WTC11 (cell line): ENCODE results near the gene GFPT2.

Experiments used
- CDX4 ChIP-seq: fragments of 250-450 bp; sonication (Bioruptor Pico); IDR thresholded peaks from 2 replicates; pipeline ENCODE4 v1.9.0; 2021; ENCODE audit warnings: moderate library complexity, mild to moderate bottlenecking, inconsistent platforms, borderline replicate concordance
- CREB1 ChIP-seq: sonication (generic); formaldehyde crosslinking; IDR thresholded peaks from 2 replicates; pipeline ENCODE4 v1.8.0; 2023; ENCODE audit warnings: mild to moderate bottlenecking, missing genetic modification reagents
- FOXP1 ChIP-seq: sonication (generic); formaldehyde crosslinking; IDR thresholded peaks from 2 replicates; pipeline ENCODE4 v1.8.0; 2022; ENCODE audit warnings: missing genetic modification reagents, mild to moderate bottlenecking, moderate library complexity, borderline replicate concordance
- GABPB1 ChIP-seq: sonication (generic); formaldehyde crosslinking; IDR thresholded peaks from 2 replicates; pipeline ENCODE4 v1.8.1; 2023; ENCODE audit warnings: mild to moderate bottlenecking, missing genetic modification reagents
- MXD4 ChIP-seq: fragments of 250-450 bp; sonication (Bioruptor Pico); IDR thresholded peaks from 2 replicates; pipeline ENCODE4 v1.8.0; 2021; ENCODE audit warnings: mild to moderate bottlenecking, moderate library complexity, borderline replicate concordance
- NR2C2 ChIP-seq: sonication (generic); formaldehyde crosslinking; IDR thresholded peaks from 2 replicates; pipeline ENCODE4 v1.8.0; 2022; ENCODE audit warnings: mild to moderate bottlenecking, missing genetic modification reagents
- RORB ChIP-seq: fragments of 250-450 bp; sonication (Bioruptor Pico); IDR thresholded peaks from 2 replicates; pipeline ENCODE4 v1.9.0; 2021; ENCODE audit warnings: mild to moderate bottlenecking
- USF2 ChIP-seq: sonication (generic); formaldehyde crosslinking; IDR thresholded peaks from 2 replicates; pipeline ENCODE4 v1.8.1; 2023; ENCODE audit warnings: mild to moderate bottlenecking, missing genetic modification reagents, moderate library complexity
- TF ChIP-seq, protein P1 (sequence below): sonication (generic); formaldehyde crosslinking; IDR thresholded peaks from 2 replicates; pipeline ENCODE4 v1.8.0; 2023; ENCODE audit warnings: missing genetic modification reagents, mild to moderate bottlenecking, borderline replicate concordance
- TF ChIP-seq, protein P2 (sequence below): fragments of 200-600 bp; IDR thresholded peaks from 2 replicates; pipeline ENCODE4 v1.8.0; 2022; ENCODE audit warnings: antibody characterized with exemption
- TF ChIP-seq, protein P3 (sequence below): sonication (generic); formaldehyde crosslinking; IDR thresholded peaks from 2 replicates; pipeline ENCODE4 v1.8.1; 2022; ENCODE audit warnings: mild to moderate bottlenecking, missing genetic modification reagents, moderate library complexity, borderline replicate concordance

GRCh38 chr5:180282281-180282680, 70.9 kb downstream of the GFPT2 start:
- TF ChIP-seq, protein P1, sequence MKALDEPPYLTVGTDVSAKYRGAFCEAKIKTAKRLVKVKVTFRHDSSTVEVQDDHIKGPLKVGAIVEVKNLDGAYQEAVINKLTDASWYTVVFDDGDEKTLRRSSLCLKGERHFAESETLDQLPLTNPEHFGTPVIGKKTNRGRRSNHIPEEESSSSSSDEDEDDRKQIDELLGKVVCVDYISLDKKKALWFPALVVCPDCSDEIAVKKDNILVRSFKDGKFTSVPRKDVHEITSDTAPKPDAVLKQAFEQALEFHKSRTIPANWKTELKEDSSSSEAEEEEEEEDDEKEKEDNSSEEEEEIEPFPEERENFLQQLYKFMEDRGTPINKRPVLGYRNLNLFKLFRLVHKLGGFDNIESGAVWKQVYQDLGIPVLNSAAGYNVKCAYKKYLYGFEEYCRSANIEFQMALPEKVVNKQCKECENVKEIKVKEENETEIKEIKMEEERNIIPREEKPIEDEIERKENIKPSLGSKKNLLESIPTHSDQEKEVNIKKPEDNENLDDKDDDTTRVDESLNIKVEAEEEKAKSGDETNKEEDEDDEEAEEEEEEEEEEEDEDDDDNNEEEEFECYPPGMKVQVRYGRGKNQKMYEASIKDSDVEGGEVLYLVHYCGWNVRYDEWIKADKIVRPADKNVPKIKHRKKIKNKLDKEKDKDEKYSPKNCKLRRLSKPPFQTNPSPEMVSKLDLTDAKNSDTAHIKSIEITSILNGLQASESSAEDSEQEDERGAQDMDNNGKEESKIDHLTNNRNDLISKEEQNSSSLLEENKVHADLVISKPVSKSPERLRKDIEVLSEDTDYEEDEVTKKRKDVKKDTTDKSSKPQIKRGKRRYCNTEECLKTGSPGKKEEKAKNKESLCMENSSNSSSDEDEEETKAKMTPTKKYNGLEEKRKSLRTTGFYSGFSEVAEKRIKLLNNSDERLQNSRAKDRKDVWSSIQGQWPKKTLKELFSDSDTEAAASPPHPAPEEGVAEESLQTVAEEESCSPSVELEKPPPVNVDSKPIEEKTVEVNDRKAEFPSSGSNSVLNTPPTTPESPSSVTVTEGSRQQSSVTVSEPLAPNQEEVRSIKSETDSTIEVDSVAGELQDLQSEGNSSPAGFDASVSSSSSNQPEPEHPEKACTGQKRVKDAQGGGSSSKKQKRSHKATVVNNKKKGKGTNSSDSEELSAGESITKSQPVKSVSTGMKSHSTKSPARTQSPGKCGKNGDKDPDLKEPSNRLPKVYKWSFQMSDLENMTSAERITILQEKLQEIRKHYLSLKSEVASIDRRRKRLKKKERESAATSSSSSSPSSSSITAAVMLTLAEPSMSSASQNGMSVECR (CRISPR knock-in tag) = no peak
- TF ChIP-seq, protein P2, sequence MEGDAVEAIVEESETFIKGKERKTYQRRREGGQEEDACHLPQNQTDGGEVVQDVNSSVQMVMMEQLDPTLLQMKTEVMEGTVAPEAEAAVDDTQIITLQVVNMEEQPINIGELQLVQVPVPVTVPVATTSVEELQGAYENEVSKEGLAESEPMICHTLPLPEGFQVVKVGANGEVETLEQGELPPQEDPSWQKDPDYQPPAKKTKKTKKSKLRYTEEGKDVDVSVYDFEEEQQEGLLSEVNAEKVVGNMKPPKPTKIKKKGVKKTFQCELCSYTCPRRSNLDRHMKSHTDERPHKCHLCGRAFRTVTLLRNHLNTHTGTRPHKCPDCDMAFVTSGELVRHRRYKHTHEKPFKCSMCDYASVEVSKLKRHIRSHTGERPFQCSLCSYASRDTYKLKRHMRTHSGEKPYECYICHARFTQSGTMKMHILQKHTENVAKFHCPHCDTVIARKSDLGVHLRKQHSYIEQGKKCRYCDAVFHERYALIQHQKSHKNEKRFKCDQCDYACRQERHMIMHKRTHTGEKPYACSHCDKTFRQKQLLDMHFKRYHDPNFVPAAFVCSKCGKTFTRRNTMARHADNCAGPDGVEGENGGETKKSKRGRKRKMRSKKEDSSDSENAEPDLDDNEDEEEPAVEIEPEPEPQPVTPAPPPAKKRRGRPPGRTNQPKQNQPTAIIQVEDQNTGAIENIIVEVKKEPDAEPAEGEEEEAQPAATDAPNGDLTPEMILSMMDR = no peak
- TF ChIP-seq FOXP1 (CRISPR knock-in tag) (no peak), GABPB1 (CRISPR knock-in tag) (no peak), RORB (no peak), MXD4 (CRISPR knock-in tag) (no peak), USF2 (CRISPR knock-in tag) (no peak), NR2C2 (CRISPR knock-in tag) (no peak), CDX4 (CRISPR knock-in tag) (no peak), CREB1 (CRISPR knock-in tag) (no peak)
- TF ChIP-seq, protein P3, sequence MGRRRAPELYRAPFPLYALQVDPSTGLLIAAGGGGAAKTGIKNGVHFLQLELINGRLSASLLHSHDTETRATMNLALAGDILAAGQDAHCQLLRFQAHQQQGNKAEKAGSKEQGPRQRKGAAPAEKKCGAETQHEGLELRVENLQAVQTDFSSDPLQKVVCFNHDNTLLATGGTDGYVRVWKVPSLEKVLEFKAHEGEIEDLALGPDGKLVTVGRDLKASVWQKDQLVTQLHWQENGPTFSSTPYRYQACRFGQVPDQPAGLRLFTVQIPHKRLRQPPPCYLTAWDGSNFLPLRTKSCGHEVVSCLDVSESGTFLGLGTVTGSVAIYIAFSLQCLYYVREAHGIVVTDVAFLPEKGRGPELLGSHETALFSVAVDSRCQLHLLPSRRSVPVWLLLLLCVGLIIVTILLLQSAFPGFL (CRISPR knock-in tag) = no peak
